WI38 (cell line): ENCODE measurements around the gene BSN.

Experiments
- H3K4me3 ChIP-seq: 2 replicates; pipeline ENCODE4 v1.5.1; 2011; ENCODE audit warnings: low read depth, mild to moderate bottlenecking, control low read depth, low read length
- TF ChIP-seq, protein P1 (sequence below): IDR thresholded peaks from 2 replicates; pipeline ENCODE4 v1.5.1; 2012; ENCODE audit warnings: low read depth, mild to moderate bottlenecking, control low read depth, low read length

BSN gene

DNA sequence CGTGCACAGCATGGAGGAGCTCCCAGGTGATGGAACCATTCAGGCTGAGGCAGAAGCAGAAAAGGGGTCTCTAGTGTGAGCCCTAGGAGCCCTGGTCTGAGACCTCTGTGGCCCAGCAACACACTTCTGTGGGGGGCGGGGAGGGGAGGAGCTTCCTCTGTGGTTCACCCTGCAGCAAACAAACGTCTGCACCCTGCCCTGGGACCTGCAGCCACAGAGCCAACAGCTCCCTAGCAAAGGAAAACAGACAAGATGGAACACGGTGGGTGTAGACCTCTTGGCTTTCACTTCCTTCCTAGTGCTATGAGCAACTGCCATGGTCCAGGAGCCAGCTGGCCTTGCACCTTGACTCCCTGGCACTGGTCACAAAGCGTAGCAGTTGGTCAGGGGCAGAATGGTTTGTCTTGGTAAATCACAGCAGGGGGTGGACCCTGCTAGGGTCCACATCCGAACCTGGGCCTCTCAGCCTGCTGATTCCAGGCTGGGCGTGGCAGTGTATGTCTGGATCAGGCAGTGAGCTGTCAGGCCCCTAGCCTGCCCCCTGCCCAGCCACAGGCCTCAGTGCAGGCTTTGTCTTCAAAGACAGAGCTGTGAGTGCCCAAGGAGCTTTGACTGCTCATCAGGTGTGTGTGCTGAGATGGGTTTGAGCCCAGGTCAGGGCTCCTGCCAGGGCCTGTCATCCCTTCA, 158.5 kb downstream of the BSN start:
- TF ChIP-seq, protein P1, sequence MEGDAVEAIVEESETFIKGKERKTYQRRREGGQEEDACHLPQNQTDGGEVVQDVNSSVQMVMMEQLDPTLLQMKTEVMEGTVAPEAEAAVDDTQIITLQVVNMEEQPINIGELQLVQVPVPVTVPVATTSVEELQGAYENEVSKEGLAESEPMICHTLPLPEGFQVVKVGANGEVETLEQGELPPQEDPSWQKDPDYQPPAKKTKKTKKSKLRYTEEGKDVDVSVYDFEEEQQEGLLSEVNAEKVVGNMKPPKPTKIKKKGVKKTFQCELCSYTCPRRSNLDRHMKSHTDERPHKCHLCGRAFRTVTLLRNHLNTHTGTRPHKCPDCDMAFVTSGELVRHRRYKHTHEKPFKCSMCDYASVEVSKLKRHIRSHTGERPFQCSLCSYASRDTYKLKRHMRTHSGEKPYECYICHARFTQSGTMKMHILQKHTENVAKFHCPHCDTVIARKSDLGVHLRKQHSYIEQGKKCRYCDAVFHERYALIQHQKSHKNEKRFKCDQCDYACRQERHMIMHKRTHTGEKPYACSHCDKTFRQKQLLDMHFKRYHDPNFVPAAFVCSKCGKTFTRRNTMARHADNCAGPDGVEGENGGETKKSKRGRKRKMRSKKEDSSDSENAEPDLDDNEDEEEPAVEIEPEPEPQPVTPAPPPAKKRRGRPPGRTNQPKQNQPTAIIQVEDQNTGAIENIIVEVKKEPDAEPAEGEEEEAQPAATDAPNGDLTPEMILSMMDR, result no peak
- no peak overlapping the region for H3K4me3 ChIP-seq

DNA sequence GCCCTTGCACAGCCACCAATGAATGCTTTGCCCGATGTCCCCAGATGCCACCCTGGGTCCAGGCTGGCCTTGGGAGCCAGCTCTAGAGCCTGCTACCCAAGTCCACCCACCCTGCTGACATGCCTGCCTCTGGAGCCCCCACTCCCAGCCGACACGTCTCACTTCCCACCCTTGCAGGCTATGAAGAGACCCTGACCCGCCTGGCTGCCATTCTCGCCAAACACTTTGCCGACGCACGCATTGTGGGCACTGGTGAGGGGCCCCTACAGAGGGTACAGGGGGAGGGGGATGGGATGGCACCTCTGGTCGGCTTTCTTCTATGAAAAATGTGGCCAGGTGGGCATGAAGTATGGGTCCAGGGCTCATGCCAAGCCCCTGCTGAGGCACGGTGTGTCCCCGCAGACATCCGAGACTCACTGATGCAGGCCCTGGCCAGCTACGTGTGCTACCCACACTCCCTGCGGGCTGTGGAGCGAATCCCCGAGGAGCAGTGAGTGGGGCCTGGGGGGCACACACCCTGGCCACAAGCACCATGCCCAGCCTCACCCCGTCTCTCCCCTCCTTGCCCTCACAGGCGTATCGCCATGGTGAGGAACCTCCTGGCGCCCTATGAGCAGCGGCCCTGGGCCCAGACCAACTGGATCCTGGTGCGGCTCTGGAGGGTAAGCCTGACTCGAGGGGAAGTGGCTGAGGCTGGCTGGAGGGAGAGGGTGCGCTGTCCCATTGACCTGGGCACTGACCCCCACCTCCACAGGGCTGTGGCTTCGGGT, 159.2 kb downstream of the BSN start:
- H3K4me3 ChIP-seq, result no peak overlapping the region
- TF ChIP-seq, protein P1, result no peak

DNA sequence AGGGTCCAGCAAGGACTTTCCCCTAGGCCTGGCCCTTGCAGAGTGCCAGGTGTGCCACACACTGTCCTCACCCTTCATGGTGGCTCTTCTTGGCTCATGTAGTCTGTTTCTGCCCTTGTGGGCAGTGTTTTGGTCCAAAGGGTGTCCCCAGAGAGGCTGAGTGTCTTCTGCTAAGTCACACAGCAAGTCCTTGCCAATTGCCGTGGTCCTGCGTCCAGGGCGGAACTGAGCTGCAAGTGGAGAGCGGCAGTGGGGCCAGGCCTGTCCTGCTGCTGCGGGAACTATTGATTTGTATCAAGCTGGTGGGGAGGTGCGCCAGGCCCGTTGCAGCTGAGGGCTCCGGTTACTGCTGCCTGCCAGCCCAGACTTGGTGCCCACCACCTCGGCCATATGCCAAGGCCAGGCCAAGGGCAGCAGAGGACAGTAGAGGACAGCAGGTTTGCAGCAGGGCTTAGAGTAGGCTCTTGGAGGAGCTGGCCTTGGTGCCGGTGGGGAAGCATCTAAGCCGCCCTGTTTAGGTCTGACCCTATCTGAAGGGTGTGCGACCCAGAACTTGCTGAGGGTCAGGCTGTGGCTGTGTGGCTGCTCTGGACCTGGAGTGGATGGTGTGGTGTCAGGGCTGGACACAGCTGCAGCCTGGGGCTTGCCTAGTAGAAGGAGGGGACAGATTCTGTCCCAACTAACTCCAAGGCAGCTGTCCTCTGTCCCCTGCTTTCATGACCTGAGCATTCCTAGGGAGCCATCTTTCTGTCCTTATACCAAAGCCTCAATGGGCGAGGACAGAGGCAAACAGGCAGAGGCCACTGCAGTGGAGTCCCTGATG, 160.7 kb downstream of the BSN start:
- H3K4me3 ChIP-seq, result no peak overlapping the region
- TF ChIP-seq, protein P1, result no peak

DNA sequence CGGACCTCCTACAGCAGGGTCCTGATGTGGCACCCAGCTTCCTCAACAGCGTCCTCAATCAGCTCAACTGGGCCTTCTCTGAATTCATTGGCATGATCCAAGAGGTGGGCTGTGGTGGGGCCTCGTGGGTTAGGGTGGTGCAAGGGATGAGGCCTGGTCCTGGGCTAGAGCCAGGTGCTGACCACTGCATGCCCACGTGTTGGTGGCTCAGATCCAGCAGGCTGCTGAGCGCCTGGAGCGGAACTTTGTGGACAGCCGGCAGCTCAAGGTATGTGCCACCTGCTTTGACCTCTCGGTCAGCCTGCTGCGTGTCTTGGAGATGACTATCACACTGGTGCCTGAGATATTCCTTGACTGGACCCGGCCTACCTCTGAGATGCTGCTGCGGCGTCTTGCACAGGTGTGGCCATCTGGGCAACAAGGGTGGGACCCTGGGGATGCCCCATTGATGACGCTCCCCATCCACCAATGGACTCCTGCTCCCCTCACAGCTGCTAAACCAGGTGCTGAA, 161.4 kb downstream of the BSN start:
- H3K4me3 ChIP-seq, result no peak overlapping the region
- TF ChIP-seq, protein P1, result no peak

DNA sequence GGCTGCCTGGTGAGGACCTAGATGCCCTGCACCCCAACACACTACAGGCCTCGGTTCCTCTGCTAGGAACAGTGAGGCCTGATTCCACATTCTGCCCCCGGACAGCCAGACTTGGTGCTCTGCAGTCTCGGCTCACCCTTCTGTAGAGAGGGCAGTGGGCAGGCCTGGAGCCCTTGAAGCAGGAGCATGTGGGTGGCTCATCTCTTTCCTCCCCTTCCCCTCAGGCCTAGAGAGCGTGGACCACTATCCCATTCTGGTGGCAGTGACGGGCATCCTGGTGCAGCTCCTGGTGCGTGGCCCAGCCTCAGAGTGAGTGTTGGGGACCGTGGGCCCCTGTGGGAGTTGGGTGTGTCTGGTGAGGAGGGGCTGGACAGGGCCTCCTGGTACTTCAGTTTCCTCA, 161.9 kb downstream of the BSN start:
- no peak overlapping the region for H3K4me3 ChIP-seq
- TF ChIP-seq, protein P1, result no peak

DNA sequence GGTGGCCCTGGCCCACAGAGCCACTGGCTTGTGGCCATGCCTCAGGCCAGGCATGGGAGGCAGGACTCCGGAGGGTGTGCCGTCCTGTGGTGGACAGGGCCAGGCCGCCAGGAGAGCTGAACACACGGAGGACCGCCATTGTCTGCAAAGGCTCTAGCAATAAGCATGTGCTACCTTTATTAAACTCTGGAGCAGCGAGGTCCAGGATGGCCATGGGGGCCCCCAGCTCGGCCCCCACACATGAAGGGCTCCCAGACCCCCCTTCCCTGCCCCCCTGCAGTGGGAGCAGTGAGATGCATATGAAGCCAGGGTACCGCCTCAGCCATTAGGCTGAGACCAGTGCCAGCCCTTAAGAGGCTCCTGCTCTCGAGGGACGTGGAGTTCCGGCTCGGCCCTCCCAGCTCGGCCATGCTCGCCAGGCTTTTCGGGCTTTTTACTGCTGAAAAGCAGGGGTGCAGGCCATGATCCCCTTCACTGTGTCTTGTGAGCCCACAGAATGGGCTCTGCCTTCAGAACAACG, 162.5 kb downstream of the BSN start:
- no peak overlapping the region for H3K4me3 ChIP-seq

More for the DNA sequence above, 162.5 kb downstream of the BSN start:
- TF ChIP-seq, protein P1, result no peak
